Smooth muscle cell (in vitro differentiated cells): ENCODE measurements around the gene VASH2. TPM values are rescaled to one million over a fixed set of nuclear protein-coding genes. Genes with fewer than 3 reads are reported as not detected.
"Not testable (repeated sequence)": the region's sequence is repeated elsewhere in the genome, so short reads cannot be mapped to it uniquely, and the experiment has no call there.

ENCODE experiments used
- DNase-seq: peaks from one replicate; lab custom pipeline; 2025; ENCODE audit not compliant: unreplicated experiment; lab: John Stamatoyannopoulos, UW
- H2AFZ ChIP-seq: fragments of 200-600 bp; sonication (generic); 2 replicates; pipeline ENCODE4 v1.6.0; 2016; ENCODE audit warnings: antibody characterized with exemption, low read depth, mild to moderate bottlenecking
- H3F3A ChIP-seq: fragments of 200-600 bp; sonication (generic); 2 replicates; pipeline ENCODE4 v1.6.0; 2017; ENCODE audit warnings: antibody characterized with exemption, low read depth
- H3K27ac ChIP-seq: fragments of 200-600 bp; sonication (generic); 2 replicates; pipeline ENCODE4 v1.5.1; 2016; ENCODE audit warnings: low read depth, mild to moderate bottlenecking
- H3K27me3 ChIP-seq: fragments of 200-600 bp; sonication (generic); 2 replicates; pipeline ENCODE4 v1.6.1; 2016; ENCODE audit warnings: low read depth, mild to moderate bottlenecking
- H3K36me3 ChIP-seq: fragments of 200-600 bp; sonication (generic); 2 replicates; pipeline ENCODE4 v1.5.1; 2016; ENCODE audit warnings: low read depth
- H3K4me1 ChIP-seq: fragments of 200-600 bp; sonication (generic); 2 replicates; pipeline ENCODE4 v1.5.1; 2016; ENCODE audit warnings: low read depth
- H3K4me2 ChIP-seq: fragments of 200-600 bp; sonication (generic); 2 replicates; pipeline ENCODE4 v1.6.0; 2016; ENCODE audit warnings: mild to moderate bottlenecking
- H3K4me3 ChIP-seq: fragments of 200-600 bp; sonication (generic); 2 replicates; pipeline ENCODE4 v1.5.1; 2016; ENCODE audit warnings: mild to moderate bottlenecking
- H3K79me2 ChIP-seq: fragments of 200-600 bp; sonication (generic); 2 replicates; pipeline ENCODE4 v1.6.0; 2016; ENCODE audit warnings: low read depth, mild to moderate bottlenecking
- H3K9ac ChIP-seq: fragments of 200-600 bp; sonication (generic); 2 replicates; pipeline ENCODE4 v1.6.0; 2016; ENCODE audit warnings: low read depth
- H3K9me3 ChIP-seq: fragments of 200-600 bp; sonication (generic); replicated peaks from 2 replicates; pipeline ENCODE4 v1.5.1; 2016; ENCODE audit warnings: low read depth
- H4K20me1 ChIP-seq: fragments of 200-600 bp; sonication (generic); 2 replicates; pipeline ENCODE4 v1.6.0; 2016; ENCODE audit warnings: low read depth
- CTCF ChIP-seq: fragments of 200-600 bp; sonication (generic); IDR thresholded peaks from 2 replicates; pipeline ENCODE4 v1.5.1; 2017; ENCODE audit warnings: borderline replicate concordance, mild to moderate bottlenecking, antibody characterized with exemption; ENCODE audit not compliant: insufficient read depth, poor library complexity, severe bottlenecking
- WGBS: methylation state at CpG from one replicate; pipeline ENCODE4 v1.1.7; 2016; ENCODE audit warnings: low lambda C conversion rate; 5-methylcytosine and 5-hydroxymethylcytosine counted together
- polyA plus RNA-seq: library from polyadenylated mRNA; unstranded; fragments of >200 nt; fragmentation: Nextera tagmentation; extraction: Ambion mirVana; gene quantifications from 2 replicates; pipeline ENCODE4 v1.2.1, GENCODE V29; 2016
- total RNA-seq: library from RNA; depleted of rRNA; stranded (reverse); fragments of >200 nt; gene quantifications from 2 replicates; pipeline ENCODE4 v1.2.3, GENCODE V29; 2014

Gene VASH2
- total and polyA plus RNA-seq, 2 experiments from 2014 or later, result 6.9 to 16.0 TPM

- H3K9me3 ChIP-seq, result no peaks in the 10 kb centered on the region
- H3K4me1 ChIP-seq, result peaks cover 7% of the 10 kb centered on the region
- no peak for TF ChIP-seq CTCF
- H2AFZ ChIP-seq, result no peak overlapping the region
- H3K4me3 ChIP-seq, result no peak overlapping the region
- WGBS, result 97% methylated on average over 6 of the region's 6 CpGs
- H4K20me1 ChIP-seq, result no peaks in the 10 kb centered on the region
- H3K27ac ChIP-seq, result no peak overlapping the region
- no peak overlapping the region for H3K9ac ChIP-seq
- H3K4me2 ChIP-seq, result no peak overlapping the region
- no peaks in the 10 kb centered on the region for H3F3A ChIP-seq
- no peak for DNase-seq
- no peaks in the 10 kb centered on the region for H3K27me3 ChIP-seq
- no peaks in the 10 kb centered on the region for H3K79me2 ChIP-seq
- H3K36me3 ChIP-seq, result no peaks in the 10 kb centered on the region
These were observed 34.4 kb downstream of the VASH2 start for GRCh38 chr1:212984522-212985291.

DNA sequence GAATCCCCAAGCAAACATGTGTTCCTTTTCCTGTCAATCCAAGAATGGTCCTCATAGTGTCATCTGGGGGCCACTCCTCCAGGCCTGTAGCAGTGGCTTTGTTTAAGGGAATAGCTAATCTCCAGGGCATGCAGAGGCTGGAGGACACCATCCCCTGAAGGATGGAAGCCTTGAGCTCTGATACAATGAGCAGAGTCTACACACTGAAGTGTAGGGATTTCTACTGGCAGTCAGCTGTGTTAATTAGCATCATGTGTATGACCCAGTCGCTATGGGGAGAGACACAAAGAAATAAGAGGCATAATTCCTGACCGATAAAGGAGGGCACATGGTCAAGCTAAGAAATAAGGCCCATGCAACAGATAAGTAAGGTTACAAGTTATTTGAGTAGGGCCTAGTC, 36.2 kb downstream of the VASH2 start:
- 93% methylated on average over 2 of the region's 2 CpGs for WGBS
- Histone ChIP-seq H3K9me3 (no peaks in the 10 kb centered on the region), H3K79me2 (no peaks in the 10 kb centered on the region), H2AFZ (no peak overlapping the region), H3F3A (no peaks in the 10 kb centered on the region), H3K27me3 (no peaks in the 10 kb centered on the region), H4K20me1 (no peaks in the 10 kb centered on the region), H3K36me3 (no peaks in the 10 kb centered on the region), H3K9ac (no peak overlapping the region), H3K27ac (no peak overlapping the region), H3K4me3 (no peak overlapping the region), H3K4me2 (no peak overlapping the region), H3K4me1 (no peaks in the 10 kb centered on the region)
- TF ChIP-seq CTCF, result no peak
- no peak for DNase-seq

- no peak for TF ChIP-seq CTCF
- H2AFZ ChIP-seq, result no peak overlapping the region
- 82% methylated on average over 6 of the region's 6 CpGs for WGBS
- no peaks in the 10 kb centered on the region for H3K9me3 ChIP-seq
- H3K27ac ChIP-seq, result no peak overlapping the region
- no peak overlapping the region for H3K4me2 ChIP-seq
- no peaks in the 10 kb centered on the region for H3K36me3 ChIP-seq
- no peak for DNase-seq
- H3K79me2 ChIP-seq, result no peaks in the 10 kb centered on the region
- H3K4me1 ChIP-seq, result no peaks in the 10 kb centered on the region
- no peaks in the 10 kb centered on the region for H3F3A ChIP-seq
- no peaks in the 10 kb centered on the region for H4K20me1 ChIP-seq
- no peak overlapping the region for H3K4me3 ChIP-seq
- no peaks in the 10 kb centered on the region for H3K27me3 ChIP-seq
- no peak overlapping the region for H3K9ac ChIP-seq
These were observed 37.5 kb downstream of the VASH2 start for GRCh38 chr1:212987702-212988322.

DNA sequence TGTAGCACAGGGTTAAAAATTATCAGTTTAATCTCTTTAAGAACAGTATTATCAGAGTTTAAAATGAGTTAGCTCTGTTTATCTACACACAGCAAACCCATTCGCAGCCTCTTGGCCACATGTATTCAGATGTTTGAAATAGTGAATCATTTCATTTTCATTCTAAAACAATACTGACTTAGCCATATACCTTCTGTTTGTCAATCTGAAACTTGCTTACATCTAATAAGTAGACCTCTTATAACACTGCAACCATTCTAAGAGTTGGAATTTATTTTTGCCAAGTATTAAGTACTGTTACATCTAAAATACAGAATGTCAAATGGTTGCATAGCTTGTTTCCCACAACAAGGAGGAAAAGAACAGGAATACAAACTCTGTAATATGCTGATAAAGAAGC, 39.9 kb downstream of the VASH2 start:
- DNase-seq, result no peak
- H3K4me1 ChIP-seq, result no peaks in the 10 kb centered on the region
- H3K36me3 ChIP-seq, result no peaks in the 10 kb centered on the region
- no peaks in the 10 kb centered on the region for H3F3A ChIP-seq
- peaks cover 4% of the 10 kb centered on the region for H3K79me2 ChIP-seq
- H3K9me3 ChIP-seq, result no peaks in the 10 kb centered on the region
- TF ChIP-seq CTCF, result no peak
- H3K4me2 ChIP-seq, result no peak overlapping the region
- H2AFZ ChIP-seq, result no peak overlapping the region
- no peak overlapping the region for H3K27ac ChIP-seq
- no peak overlapping the region for H3K9ac ChIP-seq
- H3K4me3 ChIP-seq, result no peak overlapping the region
- no peaks in the 10 kb centered on the region for H4K20me1 ChIP-seq
- WGBS, result 61% methylated on average over 1 of the region's 1 CpG
- no peaks in the 10 kb centered on the region for H3K27me3 ChIP-seq

- not testable (repeated sequence) for H4K20me1 ChIP-seq, H3F3A ChIP-seq, H3K4me1 ChIP-seq, H3K4me2 ChIP-seq, H3K27ac ChIP-seq, H2AFZ ChIP-seq, H3K36me3 ChIP-seq, H3K27me3 ChIP-seq, H3K9ac ChIP-seq, DNase-seq, H3K9me3 ChIP-seq, H3K79me2 ChIP-seq, H3K4me3 ChIP-seq
- WGBS, result 96% methylated on average over 8 of the region's 8 CpGs
These were observed 43.6 kb downstream of the VASH2 start for GRCh38 chr1:212993960-212994359.
